HG02642 (cell line): ENCODE measurements around the gene CLDND2.
A peak's percentile ranks its signal among the peaks of the same experiment; 100 is the strongest.

ENCODE experiments used
- ATAC-seq: cut with Tn5 transposase; IDR thresholded peaks from one replicate; pipeline ENCODE4 v1.9.1; 2021; ENCODE audit warnings: mild to moderate bottlenecking; ENCODE audit not compliant: unreplicated experiment, poor library complexity

The CLDND2 gene

GRCh38 chr19:51357952-51358351, 10.9 kb downstream of the CLDND2 start:
- no peak for ATAC-seq

- ATAC-seq: no peak
Observed at GRCh38 chr19:51356159-51356801, 12.5 kb downstream of the CLDND2 start.

- ATAC-seq: no peak
Observed at GRCh38 chr19:51354742-51355148, 14.1 kb downstream of the CLDND2 start.

GRCh38 chr19:51354103-51354741, 14.6 kb downstream of the CLDND2 start:
- ATAC-seq: no peak

GRCh38 chr19:51352783-51353360, 15.9 kb downstream of the CLDND2 start:
- ATAC-seq: no peak

GRCh38 chr19:51351266-51351990, 17.4 kb downstream of the CLDND2 start:
- no peak for ATAC-seq

GRCh38 chr19:51347209-51347928, 21.4 kb downstream of the CLDND2 start:
- ATAC-seq: no peak

- ATAC-seq: no peak
Observed at GRCh38 chr19:51346742-51347141, 22.1 kb downstream of the CLDND2 start.

- ATAC-seq: no peak
Observed at GRCh38 chr19:51345076-51345620, 23.7 kb downstream of the CLDND2 start.

GRCh38 chr19:51342631-51343569, 25.9 kb downstream of the CLDND2 start:
- ATAC-seq: no peak

- ATAC-seq: no peak
Observed at GRCh38 chr19:51341976-51342580, 26.7 kb downstream of the CLDND2 start, which contains the start of gene VSIG10L. VSIG10L (minus strand) TSS chr19:51342139; CDS start chr19:51342124, 15 bp downstream.

GRCh38 chr19:51341066-51341465, 27.7 kb downstream of the CLDND2 start:
- ATAC-seq: no peak

GRCh38 chr19:51339687-51340656, 28.8 kb downstream of the CLDND2 start:
- ATAC-seq: peak; percentile 60

GRCh38 chr19:51339313-51339686, 29.5 kb downstream of the CLDND2 start:
- peak; percentile 1 for ATAC-seq

- peak; percentile 65 for ATAC-seq
Observed at GRCh38 chr19:51338563-51339312, 30.1 kb downstream of the CLDND2 start.

- no peak for ATAC-seq
Observed at GRCh38 chr19:51337861-51338562, 30.8 kb downstream of the CLDND2 start.
